Endometrial microvascular endothelial cells (primary cell): ENCODE measurements around the gene INTS12. TPM values are rescaled to one million over a fixed set of nuclear protein-coding genes. Genes with fewer than 3 reads are reported as not detected.
"Not testable (repeated sequence)": the region's sequence is repeated elsewhere in the genome, so short reads cannot be mapped to it uniquely, and the experiment has no call there.

Source experiments
- in situ Hi-C: cut with HindIII; loops from 2 replicates; pipeline ENCODE4 v1.10.0; 2017; ENCODE audit warnings: low sequenced_read_pairs, low pct_unique_long_range_greater_than_20kb; ENCODE audit errors: inconsistent ontology term
- total RNA-seq: library from RNA; depleted of rRNA; stranded (reverse); fragments of >200 nt; gene quantifications from one replicate; pipeline ENCODE4 v1.2.3, GENCODE V29; 2015; ENCODE audit errors: inconsistent ontology term

Gene INTS12, protein sequence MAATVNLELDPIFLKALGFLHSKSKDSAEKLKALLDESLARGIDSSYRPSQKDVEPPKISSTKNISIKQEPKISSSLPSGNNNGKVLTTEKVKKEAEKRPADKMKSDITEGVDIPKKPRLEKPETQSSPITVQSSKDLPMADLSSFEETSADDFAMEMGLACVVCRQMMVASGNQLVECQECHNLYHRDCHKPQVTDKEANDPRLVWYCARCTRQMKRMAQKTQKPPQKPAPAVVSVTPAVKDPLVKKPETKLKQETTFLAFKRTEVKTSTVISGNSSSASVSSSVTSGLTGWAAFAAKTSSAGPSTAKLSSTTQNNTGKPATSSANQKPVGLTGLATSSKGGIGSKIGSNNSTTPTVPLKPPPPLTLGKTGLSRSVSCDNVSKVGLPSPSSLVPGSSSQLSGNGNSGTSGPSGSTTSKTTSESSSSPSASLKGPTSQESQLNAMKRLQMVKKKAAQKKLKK
- total RNA-seq, result 17.7 TPM

DNA sequence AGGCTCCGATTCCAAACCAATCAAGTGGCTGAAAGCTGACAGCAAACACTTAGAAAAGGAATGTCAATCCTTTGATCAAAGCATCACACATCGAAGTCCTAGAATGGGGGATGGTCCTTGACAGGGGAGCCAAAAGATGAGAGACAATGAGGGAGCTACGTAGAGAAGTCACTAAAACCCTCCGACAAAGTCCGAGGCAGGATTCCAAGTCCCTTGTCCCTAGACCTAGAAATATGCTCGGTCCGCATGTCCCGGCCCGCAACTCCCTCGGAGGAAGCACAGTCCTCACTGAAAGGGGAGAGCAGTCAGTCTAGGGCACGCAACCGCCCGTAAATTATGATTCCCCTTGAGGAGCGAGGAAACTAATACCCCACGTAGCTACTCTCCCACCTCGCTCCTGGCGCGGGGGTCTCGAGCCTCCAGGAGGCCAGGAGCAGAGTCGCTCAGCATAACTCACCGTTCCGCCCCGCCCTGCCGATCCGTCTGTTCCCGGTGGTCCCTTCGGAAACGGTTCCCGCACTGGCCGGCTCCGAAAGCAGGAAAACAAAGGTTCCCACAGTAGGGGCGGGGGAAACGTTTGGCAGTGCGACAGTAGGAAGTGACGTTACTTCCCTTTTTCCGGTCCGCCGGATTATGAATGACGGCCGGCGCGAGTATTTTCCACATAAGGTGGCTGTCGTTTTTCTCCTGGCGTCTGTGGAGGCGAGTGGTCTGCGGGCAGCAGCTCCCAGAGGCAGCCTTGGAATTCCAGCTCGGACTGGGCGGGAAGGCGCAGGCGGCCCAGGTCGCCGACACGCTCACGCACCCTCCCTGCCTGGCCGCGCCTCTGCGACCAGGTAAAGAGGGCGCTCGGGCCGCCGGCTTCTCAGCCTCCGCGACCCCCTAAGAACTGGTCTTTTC is at the start of gene INTS12, which contains the start of gene GSTCD:
Gene INTS12 (minus strand): TSS at position 509 of the 900 bp plus-strand sequence. CDS start 8,684 bp downstream, outside the sequence.
Gene GSTCD (plus strand): TSS at position 604 of the 900 bp plus-strand sequence. CDS start 8,830 bp downstream, outside the sequence.
- in situ Hi-C loops, result no loop called here

DNA sequence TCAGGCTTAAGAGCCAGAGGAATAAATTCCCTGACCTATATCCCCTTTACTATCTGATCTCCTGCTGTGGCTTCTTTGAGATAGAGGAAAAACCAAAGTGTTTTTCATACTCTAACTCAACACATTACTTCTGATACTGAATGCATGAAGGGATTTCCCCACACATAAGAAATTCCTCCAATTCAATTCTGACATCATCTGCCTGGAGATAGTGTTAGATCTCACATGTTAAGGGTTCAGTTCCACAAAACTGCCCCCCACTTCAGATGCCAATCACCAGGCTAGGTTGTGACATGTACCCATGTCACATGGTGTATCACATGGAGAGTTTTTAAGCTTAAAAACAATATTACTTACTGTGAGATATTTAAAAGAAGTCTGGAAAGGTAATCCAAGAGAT is 46.9 kb upstream of the INTS12 start:
- in situ Hi-C loops, result no loop called here

DNA sequence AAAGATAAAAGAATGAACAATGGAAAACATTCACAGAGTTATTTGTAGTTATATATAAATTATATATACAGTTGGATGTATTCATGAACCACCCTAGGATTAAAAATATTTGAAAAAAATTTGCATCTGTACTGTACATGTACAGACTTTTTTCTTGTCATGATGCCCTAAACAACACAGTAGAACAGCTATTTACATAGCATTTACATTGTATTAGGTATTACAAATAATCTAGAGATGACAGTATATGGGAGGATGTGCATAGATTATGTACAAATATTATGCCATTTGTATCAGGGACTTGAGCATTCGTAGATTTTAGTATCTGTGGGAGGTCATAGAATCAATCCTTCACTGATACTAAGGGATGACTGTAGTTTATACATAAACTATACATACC is 44.9 kb upstream of the INTS12 start:
- in situ Hi-C loops, result no loop called here

DNA sequence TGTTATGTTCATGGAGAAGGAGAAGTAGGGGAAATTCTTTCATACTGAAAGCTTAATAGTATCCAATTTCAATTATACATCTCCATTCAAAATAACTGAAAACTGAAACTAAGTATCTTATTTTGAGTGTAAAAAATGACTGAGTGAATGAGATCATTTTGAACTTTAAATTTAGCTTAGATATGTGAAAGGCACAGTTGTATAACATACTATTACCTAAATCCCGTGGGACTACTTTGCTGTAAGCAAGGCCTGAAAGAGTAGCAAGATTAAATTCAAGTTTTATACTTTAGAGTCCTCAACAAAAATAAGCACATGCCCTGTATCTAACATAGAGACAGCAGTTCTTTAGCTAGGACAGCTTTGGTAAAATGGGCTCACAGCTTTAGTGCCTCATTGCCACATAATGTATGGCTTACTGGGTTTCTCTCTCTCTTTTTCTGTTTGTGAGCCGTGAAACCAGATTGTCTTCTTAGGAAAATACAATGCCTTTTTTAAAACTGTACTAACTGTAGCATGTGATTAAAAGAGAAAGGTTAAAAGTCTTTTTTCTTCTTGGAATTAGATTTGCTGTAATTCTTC is 43.3 kb upstream of the INTS12 start:
- in situ Hi-C loops, result no loop called here

DNA sequence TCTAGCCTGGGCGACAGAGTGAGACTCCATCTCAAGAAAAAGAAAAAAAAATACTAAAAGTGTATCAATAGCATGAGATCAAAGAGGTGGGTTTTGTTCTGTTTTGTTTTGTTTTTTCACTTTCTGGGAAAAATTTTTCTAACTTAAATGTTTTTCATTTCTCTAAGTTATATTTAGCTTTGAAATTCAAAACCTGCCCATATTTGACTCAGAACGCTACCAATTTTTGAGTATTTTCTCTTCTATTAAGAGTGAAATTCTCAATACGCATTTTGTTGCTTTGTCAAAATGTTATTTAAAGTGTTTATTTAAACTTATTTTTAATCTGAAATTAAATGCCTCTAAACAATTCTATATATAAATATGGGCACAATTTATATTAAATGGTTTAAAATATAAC is 39.7 kb upstream of the INTS12 start:
- in situ Hi-C loops, result no loop called here

DNA sequence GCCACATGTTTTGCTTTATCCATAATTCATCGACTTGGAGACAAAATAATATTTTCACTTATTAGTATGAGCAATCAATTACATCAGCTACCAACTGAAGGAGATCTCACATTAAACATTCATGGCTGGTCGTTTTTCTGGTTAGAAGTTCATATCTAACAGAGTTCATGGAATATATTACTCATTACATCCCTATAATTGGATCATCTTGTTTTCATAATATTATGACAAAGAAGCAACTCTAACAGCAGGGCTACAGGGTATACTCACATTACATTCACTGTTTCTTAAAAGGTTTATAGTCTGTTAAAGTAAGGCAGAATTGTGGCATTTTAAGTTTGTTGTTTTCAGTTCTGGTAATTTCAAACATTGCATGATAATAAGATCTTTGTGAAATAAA is 33.1 kb upstream of the INTS12 start:
- in situ Hi-C loops, result no loop called here

DNA sequence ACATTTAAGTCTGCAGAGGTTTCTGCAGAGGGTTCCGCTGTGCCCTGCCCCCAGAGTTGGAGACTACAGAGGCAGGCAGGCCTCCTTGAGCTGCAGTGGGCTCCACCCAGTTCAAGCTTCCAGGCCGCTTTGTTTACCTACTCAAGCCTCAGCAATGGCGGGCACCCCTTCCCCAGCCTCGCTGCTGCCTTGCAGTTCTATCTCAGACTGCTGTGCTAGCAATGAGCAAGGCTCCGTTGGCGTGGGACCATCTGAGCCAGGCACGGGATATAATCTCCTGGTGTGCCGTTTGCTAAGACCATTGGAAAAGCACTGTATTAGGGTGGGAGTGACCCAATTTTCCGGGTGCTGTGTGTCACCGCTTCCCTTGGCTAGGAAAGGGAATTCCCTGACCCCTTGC is 26.7 kb upstream of the INTS12 start:
- in situ Hi-C loops, result not testable (repeated sequence)

DNA sequence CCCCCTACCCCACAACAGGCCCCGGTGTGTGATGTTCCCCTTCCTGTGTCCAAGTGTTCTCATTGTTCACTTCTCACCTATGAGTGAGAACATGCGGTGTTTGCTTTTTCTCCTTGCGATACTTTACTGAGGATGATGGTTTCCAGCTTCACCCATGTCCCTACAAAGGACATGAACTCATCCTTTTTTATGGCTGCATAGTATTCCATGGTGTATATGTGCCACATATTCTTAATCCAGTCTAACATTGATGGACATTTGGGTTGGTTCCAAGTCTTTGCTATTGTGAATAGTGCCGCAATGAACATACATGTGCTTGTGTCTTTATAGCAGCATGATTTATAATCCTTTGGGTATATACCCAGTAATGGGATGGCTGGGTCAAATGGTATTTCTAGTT is 21.4 kb upstream of the INTS12 start:
- in situ Hi-C loops, result not testable (repeated sequence)

DNA sequence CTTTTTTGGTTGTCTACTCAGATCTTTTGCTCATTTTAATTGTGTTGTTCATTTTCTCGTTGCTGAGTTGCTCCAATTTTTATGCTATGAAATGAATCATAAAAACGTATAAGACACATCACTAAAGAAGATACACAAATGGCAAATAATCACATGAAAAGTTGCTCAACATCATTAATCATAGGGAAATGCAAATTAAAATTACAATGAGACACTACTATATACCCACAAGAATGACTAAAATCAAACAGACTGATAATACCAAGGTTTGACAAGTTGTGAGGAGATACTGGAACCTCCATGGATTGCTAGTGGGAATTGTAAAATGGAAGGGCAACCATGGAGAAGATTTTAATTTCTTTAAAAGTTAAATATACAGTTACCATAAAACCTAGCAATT is 17.1 kb upstream of the INTS12 start:
- in situ Hi-C loops, result no loop called here

DNA sequence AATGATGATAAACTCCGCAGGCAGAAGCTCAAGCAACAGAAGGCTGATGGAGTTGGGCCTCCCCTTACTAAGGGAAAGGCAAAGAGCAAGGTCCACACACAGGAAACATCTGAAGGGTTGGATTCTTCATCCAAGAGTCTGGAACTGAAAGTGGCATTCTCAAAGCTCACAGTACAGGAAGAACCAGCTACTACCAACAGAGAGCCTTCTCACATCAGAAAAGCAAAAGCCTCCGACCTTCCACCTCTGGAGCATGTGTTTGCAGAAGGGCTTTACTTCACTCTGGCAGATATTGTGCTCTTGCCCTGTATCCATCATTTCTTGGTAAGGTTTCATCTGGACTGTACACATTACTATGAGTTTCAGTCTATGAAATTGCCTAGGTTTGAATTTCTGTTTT is 10.7 kb upstream of the INTS12 start:
- in situ Hi-C loops, result no loop called here

DNA sequence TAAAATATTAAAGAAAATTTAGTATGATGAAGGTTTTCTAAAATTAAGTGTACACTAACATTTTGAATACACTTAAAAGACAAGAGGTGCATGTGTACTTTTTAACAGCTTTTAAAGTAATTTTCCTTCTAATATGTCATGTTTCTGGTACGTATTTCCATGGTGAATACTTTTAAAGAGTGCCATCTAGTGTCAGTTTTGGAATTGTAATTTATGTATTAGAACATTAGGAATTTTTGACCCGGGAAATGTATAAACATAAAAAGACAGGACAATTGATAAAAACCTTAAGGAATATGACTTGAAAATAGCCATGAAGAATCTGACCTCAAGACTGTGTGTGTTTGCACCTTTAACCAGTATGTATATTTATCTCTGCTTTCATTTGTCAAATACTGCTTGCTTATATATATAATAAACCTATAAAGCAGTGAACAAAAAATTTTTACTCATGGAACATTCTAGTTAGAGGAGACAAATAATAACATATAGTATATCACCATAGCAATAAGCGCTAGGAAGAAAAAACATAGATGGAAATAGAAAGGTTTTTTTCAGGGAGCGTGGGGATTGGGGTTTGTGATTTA is 7.3 kb upstream of the INTS12 start:
- in situ Hi-C loops, result no loop called here

DNA sequence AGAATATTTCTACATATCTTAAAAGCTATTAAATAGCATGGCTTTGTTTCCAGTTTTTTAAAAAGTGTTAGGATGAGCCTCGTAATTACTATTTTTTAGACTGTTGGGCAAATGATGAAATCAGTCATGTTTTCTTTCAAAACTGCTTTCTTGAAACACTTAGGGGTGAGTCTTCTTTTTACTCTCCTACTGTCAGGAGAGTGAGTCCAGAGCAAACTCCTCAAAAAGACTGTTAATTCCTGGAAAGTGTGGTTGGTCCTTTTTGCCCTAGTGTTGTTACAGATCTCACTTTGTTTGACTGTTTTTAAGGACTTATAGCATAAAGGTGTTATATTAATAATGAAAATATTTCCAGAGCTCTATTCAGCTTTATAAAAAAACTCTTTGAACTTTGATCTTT is 6.4 kb upstream of the INTS12 start:
- in situ Hi-C loops, result no loop called here

DNA sequence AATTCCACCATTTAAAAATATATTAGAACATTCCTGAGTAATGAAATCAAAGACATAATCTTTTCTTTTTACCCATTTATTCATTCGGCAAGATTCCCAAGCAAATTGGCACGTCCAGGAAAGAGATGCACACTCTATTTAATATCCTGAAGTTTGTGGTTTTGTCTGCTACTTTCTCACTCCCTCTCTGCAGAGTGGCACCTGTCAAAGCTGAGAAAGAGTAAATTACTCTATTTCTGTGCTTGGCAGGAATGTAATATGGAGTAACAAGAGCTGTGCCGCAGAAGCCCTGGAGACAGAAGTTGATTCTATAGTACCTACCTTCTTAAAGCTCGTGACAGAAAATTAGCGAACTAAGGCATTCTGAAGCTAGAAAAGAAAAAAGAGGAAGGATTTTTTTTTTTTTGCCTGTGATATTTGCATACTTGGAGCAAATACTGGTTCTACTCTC is 5.6 kb upstream of the INTS12 start:
- in situ Hi-C loops, result no loop called here

DNA sequence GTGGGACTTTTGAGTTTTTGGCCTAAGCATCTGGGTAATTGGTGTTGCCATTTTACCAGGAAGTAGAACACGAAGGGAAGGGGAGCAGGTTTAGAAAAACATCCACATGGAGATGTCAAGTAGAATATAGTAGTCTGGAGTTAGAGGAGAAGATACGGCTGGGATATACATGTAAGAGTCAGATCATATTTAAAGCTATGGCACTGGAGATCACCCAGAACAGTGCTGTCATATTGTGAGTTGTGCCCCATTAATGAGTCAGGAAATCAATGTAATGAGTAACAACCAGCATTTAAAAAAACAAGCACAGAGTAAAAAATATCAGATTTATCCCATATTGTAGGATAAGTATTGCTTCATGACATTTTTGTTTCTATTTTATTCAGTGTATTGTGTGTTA is 4.3 kb upstream of the INTS12 start:
- in situ Hi-C loops, result no loop called here

DNA sequence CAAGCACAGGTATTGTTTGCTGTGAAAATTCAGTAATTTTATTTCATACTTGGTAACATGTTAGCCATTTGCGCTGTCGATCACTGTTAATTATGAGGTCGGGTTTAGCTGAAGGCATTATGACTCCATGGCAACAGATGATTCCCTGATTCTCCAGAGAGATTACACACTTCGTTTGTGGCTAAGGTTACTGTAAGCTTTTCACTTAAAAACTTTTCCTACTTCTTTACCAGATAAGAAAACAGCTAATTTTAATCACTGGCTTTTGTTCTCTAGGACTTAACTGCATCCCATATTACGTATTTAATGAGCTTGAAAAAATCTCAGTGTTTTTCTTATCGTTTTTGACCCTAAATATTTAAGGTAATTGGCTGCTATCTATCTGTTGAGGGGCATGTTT is 2.2 kb upstream of the INTS12 start:
- in situ Hi-C loops, result no loop called here

DNA sequence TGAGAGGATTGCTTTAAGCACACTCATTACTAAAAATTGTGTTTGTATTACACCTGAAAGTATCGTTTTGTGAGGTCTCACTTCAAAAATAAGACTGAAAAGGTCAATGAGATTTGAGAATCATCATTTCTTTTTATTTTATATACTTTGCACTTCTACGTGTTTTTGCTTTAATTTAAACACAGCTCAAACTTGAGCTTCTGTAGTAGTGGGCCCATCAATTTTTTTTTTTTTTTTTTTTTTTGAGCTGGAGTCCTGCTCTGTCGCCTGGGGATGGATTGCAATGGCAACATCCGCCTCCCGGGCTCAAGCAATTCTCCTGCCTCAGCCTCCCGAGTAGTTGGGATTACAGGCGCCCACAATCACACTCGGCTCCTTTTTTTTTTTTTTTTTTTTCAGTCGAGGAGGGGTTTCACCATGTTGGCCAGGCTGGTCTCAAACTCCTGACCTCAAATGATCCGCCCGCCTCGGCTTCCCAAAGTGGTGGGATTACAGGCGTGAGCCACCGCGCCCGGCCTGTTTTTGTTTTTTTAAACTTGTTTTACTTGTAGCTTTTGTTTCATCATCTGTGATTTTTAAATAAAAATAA is 1.6 kb upstream of the INTS12 start:
- in situ Hi-C loops, result no loop called here

DNA sequence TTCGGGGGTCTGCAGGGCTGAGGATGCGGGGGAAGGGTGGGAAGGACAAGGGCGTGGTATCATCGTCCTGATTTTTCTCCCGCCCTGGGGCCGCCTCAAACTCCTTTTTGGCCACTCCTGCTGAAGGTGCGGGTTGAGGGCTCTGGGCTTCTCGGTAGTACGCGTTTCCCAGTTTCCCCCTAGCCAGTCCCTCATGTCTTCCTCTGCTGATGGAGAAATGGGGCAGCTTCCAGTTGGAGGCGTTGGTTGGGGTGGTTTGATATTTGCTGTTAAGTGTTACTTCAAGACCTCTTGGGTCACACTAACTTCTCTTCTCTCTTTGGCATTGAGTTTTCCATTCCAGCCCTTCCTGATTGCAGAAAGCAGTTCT is 577 bp upstream of the INTS12 start:
- in situ Hi-C loops, result no loop called here

DNA sequence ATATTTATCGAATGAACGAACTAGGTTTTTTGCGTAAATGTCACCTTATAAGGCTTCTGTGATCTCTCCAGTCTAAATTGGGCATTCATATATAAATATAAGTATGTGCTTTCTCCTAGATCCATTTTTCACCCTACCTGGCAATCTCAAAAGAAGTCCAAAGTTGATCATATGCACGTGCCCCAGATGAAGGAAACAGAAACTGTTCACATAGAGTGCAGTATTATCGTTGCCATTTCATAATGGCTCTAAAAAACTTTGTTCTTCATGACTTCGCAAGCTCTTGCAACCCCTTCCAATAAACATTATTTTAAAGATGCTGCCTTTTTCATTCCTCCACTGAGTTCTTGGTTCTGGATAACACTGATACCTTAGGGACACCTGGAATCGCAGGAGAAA is 708 bp downstream of the INTS12 start:
- in situ Hi-C loops, result no loop called here

DNA sequence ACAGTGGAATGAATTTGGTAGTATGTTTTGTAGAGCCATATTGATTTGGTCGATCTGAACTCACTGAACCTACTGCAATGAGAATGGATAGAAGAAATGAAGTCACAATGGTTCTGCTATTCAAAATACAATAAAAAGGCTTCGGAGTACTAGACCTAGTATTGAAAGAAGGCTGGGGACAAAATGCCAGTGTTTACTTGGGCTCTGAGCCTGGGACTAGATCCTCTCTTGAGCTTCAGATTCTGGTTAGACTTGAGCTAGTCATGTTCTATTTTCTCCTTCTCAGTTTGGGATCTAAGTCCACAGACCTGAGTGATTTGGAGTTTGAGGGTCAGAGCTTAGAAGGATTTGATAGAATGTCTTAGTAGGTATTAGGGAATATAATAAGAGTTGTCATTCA is 9.9 kb downstream of the INTS12 start:
- in situ Hi-C loops, result no loop called here
